HepG2 (cell line): Measurements from ENCODE around the gene DUSP16. TPM values are rescaled to one million over a fixed set of nuclear protein-coding genes. Genes with fewer than 3 reads are reported as not detected.

Source experiments
- ASH2L ChIP-seq: fragments of 300-600, 200-600 bp; sonication (generic); IDR thresholded peaks from 2 replicates; pipeline ENCODE4 v1.7.0; 2017; ENCODE audit warnings: low read depth, mild to moderate bottlenecking, moderate library complexity, mixed read lengths, low read length; ENCODE audit not compliant: insufficient read length
- ELK4 ChIP-seq: sonication (generic); formaldehyde crosslinking; IDR thresholded peaks from 2 replicates; pipeline ENCODE4 v1.9.0; 2021; ENCODE audit warnings: missing genetic modification reagents, borderline replicate concordance
- HMG20B ChIP-seq: conservative IDR thresholded peaks from 2 replicates; pipeline ENCODE4 v1.6.1; 2016; ENCODE audit warnings: missing genetic modification reagents, missing compliant biosample characterization
- ZNF407 ChIP-seq: sonication (generic); formaldehyde crosslinking; IDR thresholded peaks from one replicate; pipeline ENCODE4 v1.5.1; 2020; ENCODE audit warnings: mild to moderate bottlenecking, missing genetic modification reagents; ENCODE audit errors: not compliant biosample characterization
- ZXDC ChIP-seq: sonication (generic); formaldehyde crosslinking; IDR thresholded peaks from 2 replicates; pipeline ENCODE4 v1.5.0; 2020; ENCODE audit warnings: mild to moderate bottlenecking, missing genetic modification reagents
- polyA plus RNA-seq, 8 experiments: library from polyadenylated mRNA; depleted of rRNA in 3 of 8; stranded (reverse) in 7 of 8; unstranded in 1 of 8; fragments of >200 nt; fragmentation: Illumina TruSeq in 4 of 8; extraction: Trizol in 4 of 8; gene quantifications; 2 replicates each; pipeline versions ENCODE4 v1.2.1 to v1.2.3, GENCODE V29; 2011 to 2016; ENCODE audit warnings: low read depth in 4 of 8, missing spikeins in 1 of 8, mixed read lengths in 1 of 8; ENCODE audit not compliant: insufficient read depth in 1 of 8
- total RNA-seq, 5 experiments: library from RNA; depleted of rRNA; stranded (reverse); fragments of >200 nt; fragmentation: Illumina TruSeq; extraction: Trizol; gene quantifications; 2 replicates each; pipeline ENCODE4 v1.2.3, GENCODE V29; 2016; ENCODE audit warnings: low read depth in 1 of 5
- TF ChIP-seq, protein P1 (sequence below): sonication (generic); formaldehyde crosslinking; conservative IDR thresholded peaks from 2 replicates; pipeline ENCODE4 v1.4.0; 2020; ENCODE audit warnings: missing genetic modification reagents
- TF ChIP-seq, protein P2 (sequence below): sonication (generic); formaldehyde crosslinking; IDR thresholded peaks from 2 replicates; pipeline ENCODE4 v1.4.0; 2020; ENCODE audit warnings: low read depth, missing genetic modification reagents

DUSP16 gene
- total and polyA plus RNA-seq, 2 of the 13 experiments (the other 11 are each of a cell fraction or from before 2014, with no cell fraction given): 45.7 to 46.6 TPM

- TF ChIP-seq, protein P1, sequence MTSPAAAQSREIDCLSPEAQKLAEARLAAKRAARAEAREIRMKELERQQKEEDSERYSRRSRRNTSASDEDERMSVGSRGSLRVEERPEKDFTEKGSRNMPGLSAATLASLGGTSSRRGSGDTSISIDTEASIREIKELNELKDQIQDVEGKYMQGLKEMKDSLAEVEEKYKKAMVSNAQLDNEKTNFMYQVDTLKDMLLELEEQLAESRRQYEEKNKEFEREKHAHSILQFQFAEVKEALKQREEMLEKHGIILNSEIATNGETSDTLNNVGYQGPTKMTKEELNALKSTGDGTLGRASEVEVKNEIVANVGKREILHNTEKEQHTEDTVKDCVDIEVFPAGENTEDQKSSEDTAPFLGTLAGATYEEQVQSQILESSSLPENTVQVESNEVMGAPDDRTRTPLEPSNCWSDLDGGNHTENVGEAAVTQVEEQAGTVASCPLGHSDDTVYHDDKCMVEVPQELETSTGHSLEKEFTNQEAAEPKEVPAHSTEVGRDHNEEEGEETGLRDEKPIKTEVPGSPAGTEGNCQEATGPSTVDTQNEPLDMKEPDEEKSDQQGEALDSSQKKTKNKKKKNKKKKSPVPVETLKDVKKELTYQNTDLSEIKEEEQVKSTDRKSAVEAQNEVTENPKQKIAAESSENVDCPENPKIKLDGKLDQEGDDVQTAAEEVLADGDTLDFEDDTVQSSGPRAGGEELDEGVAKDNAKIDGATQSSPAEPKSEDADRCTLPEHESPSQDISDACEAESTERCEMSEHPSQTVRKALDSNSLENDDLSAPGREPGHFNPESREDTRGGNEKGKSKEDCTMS (CRISPR knock-in tag): no peak
- TF ChIP-seq, protein P2, sequence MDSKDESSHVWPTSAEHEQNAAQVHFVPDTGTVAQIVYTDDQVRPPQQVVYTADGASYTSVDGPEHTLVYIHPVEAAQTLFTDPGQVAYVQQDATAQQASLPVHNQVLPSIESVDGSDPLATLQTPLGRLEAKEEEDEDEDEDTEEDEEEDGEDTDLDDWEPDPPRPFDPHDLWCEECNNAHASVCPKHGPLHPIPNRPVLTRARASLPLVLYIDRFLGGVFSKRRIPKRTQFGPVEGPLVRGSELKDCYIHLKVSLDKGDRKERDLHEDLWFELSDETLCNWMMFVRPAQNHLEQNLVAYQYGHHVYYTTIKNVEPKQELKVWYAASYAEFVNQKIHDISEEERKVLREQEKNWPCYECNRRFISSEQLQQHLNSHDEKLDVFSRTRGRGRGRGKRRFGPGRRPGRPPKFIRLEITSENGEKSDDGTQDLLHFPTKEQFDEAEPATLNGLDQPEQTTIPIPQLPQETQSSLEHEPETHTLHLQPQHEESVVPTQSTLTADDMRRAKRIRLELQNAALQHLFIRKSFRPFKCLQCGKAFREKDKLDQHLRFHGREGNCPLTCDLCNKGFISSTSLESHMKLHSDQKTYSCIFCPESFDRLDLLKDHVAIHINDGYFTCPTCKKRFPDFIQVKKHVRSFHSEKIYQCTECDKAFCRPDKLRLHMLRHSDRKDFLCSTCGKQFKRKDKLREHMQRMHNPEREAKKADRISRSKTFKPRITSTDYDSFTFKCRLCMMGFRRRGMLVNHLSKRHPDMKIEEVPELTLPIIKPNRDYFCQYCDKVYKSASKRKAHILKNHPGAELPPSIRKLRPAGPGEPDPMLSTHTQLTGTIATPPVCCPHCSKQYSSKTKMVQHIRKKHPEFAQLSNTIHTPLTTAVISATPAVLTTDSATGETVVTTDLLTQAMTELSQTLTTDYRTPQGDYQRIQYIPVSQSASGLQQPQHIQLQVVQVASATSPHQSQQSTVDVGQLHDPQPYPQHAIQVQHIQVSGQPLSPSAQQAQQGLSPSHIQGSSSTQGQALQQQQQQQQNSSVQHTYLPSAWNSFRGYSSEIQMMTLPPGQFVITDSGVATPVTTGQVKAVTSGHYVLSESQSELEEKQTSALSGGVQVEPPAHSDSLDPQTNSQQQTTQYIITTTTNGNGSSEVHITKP (CRISPR knock-in tag): peak; percentile 27; the same call in 1 of the 2 replicates
- TF ChIP-seq ASH2L (peak; percentile 92), ELK4 (no peak), HMG20B (CRISPR knock-in tag) (peak; percentile 66; the same call in 1 of the 2 replicates), ZNF407 (CRISPR knock-in tag) (no peak), ZXDC (CRISPR knock-in tag) (peak; percentile 93; the same call in 1 of the 2 replicates)
Measured at GRCh38 chr12:12611512-12612306, 49.0 kb upstream of the DUSP16 start, which contains the start of gene CREBL2 (continued).
